Spinal cord (tissue), 10 donors: ENCODE results near the gene HES3. TPM values are rescaled to one million over a fixed set of nuclear protein-coding genes. Genes with fewer than 3 reads are reported as not detected.

ENCODE experiments used
- DNase-seq, 6 donors: peaks; one replicate each; pipeline versions ENCODE4 v3.0.0 to v3.0.0-alpha.2; 2013 to 2015; ENCODE audit warnings: low spot score in 6 of 6, low read depth in 4 of 6
- H3K27ac ChIP-seq: one replicate; pipeline ENCODE4 v1.5.1; 2013; ENCODE audit warnings: low read depth, low read length, control low read depth
- H3K27me3 ChIP-seq: one replicate; pipeline ENCODE4 v1.6.1; 2013; ENCODE audit warnings: low read length; ENCODE audit not compliant: control insufficient read depth, insufficient read depth
- H3K36me3 ChIP-seq: one replicate; pipeline ENCODE4 v1.6.1; 2013; ENCODE audit warnings: low read length; ENCODE audit not compliant: control insufficient read depth, insufficient read depth
- H3K4me1 ChIP-seq: one replicate; pipeline ENCODE4 v1.6.1; 2013; ENCODE audit warnings: low read length; ENCODE audit not compliant: control insufficient read depth, insufficient read depth
- H3K4me3 ChIP-seq: one replicate; pipeline ENCODE4 v1.5.1; 2013; ENCODE audit warnings: low read depth, low read length, control low read depth
- H3K9me3 ChIP-seq: one replicate; pipeline ENCODE4 v1.6.1; 2013; ENCODE audit warnings: low read length; ENCODE audit not compliant: control insufficient read depth, insufficient read depth
- WGBS: methylation state at CpG from one replicate; pipeline ENCODE4 v1.1.5; 2013; ENCODE audit warnings: missing lambda C conversion rate; ENCODE audit not compliant: insufficient coverage; 5-methylcytosine and 5-hydroxymethylcytosine counted together
- polyA plus RNA-seq, 2 donors: library from polyadenylated mRNA; unstranded; fragments of 120-200 nt; gene quantifications; one replicate each; pipeline ENCODE4 v1.2.1, GENCODE V29; 2013; ENCODE audit not compliant: insufficient read length in 2 of 2
- total RNA-seq, 2 donors: library from RNA; depleted of rRNA in 1 of 2; stranded (reverse); fragments of 120-200 nt in 1 of 2; fragments of >200 nt in 1 of 2; gene quantifications; one replicate each; pipeline versions ENCODE4 v1.2.3 to v1.2.4, GENCODE V29; 2013 to 2014
- donor health status: healthy.

The HES3 gene
- total and polyA plus RNA-seq, 4 donors: 1.8 to 3.2 TPM; not detected in 2

DNA sequence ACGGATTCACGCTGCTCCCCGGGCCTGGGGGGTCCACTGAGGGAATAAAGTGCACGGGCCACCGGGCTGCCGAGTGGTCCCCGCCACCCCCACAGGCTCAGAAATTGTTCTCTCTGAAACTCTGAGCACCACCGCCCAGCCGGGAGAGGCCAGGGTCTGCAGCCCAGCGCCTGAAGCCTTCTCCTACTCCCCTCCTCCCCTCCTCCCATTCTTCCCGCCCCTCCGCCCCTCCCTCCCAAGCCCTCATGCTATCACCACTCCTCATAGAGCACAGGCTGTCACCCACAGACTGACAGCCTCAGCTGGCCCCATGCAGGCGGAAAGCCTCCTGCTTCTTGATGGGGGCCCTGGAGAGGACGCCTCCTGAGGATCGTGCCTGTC, 17.6 kb downstream of the HES3 start:
- peaks cover 38% of the 10 kb centered on the region for H3K36me3 ChIP-seq
- no peaks in the 10 kb centered on the region for H3K27me3 ChIP-seq
- peak overlapping the region; percentile 38 for H3K4me3 ChIP-seq
- H3K9me3 ChIP-seq: no peaks in the 10 kb centered on the region
- 23% methylated on average over 13 of the region's 15 CpGs for WGBS
- peaks cover 80% of the 10 kb centered on the region for H3K4me1 ChIP-seq
- H3K27ac ChIP-seq: peak overlapping the region; percentile 64
- peak in 2 of 6 donors; percentile 72 to 78 for DNase-seq

DNA sequence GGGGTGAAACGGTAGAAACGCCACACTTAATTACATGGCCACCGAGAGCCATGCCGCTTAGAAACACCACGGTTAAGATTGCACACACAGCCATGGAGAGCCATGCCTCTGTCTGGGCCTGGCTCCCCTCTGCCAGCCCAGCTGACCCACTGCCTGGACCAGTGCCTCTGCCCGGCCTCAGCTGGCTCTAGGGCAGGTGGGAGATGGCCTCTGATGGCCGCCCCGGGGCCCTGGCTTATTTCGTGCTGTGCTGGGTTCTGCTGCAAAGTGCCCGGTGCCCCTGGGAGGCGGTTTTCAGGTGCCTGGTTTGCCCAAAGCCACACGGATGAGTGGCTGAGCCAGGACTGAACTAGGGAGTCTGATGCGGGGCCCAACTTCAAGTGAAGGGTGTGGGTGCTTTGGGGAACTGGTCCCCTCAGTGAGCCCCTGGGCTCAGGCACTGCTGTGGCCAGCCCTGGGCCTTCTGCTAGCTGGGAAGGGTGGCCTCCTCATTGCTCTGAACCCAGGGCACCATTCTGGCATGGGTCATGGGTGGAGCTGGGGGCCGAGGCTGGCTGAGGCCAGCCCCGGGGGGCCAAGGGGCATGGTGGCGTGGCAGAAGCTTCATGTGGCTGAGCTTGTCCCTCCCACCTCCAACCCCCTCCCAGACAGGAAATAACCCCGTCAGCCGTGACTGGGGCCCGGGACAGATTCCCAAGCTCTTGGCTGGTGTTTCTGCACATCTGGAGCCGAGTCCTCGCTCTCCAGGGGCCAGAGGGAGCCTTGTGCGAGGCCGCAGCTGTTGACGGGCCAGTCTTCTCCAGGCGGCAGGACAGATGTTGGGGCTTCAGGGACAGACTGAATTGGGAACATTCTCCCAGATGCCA, 18.8 kb downstream of the HES3 start:
- H3K27me3 ChIP-seq: no peaks in the 10 kb centered on the region

DNA sequence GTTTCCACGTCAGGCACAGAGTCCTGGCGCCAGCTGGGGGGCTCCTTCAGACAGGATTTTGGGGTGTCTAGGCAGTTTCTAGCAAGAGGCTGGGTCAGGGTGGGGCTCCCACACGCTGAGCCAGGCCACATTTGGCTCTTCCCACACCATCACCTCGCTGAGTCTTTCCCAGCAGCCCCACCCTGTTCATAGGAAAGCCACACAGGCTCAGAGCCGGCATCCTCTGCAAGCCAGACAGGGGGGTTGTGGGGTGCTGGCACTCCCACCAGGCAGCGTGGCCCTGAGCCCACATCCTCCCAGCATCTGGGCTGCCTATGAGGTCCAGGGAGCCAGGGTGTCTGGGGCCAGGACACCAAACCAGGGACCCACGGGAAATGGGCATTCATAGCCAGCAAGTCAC, 19.7 kb downstream of the HES3 start:
- no peak for DNase-seq
- H3K9me3 ChIP-seq: no peaks in the 10 kb centered on the region
- peaks cover 78% of the 10 kb centered on the region for H3K4me1 ChIP-seq
- no peak overlapping the region for H3K27ac ChIP-seq
- peaks cover 47% of the 10 kb centered on the region for H3K36me3 ChIP-seq
- 56% methylated on average over 2 of the region's 7 CpGs for WGBS
- no peak overlapping the region for H3K4me3 ChIP-seq
- H3K27me3 ChIP-seq: no peaks in the 10 kb centered on the region

More for the DNA sequence above, 18.8 kb downstream of the HES3 start:
- H3K9me3 ChIP-seq: no peaks in the 10 kb centered on the region
- peaks cover 43% of the 10 kb centered on the region for H3K36me3 ChIP-seq
- peak in 1 of 6 donors; percentile 35 for DNase-seq
- no peak overlapping the region for H3K27ac ChIP-seq
- H3K4me3 ChIP-seq: no peak overlapping the region
- peaks cover 78% of the 10 kb centered on the region for H3K4me1 ChIP-seq
- 62% methylated on average over 23 of the region's 25 CpGs for WGBS

DNA sequence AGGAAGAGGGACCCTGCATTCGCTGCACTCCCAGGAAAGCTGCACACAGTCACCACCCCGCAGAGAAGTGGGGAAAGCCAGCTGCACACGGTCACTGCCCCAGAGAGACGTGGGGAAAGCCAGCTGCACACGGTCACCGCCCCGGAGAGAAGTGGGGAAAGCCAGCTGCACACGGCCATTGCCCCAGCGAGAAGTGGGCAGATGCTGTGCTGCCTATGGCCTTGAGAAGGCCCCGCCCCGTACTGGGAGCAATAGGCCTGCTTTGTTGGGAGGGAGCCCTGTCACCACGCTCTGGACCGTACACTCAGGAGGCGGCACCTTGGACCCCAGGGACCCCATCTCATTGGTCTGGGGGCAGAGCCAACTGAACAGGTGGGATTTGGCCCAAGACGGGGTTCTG, 21.2 kb downstream of the HES3 start:
- no peak overlapping the region for H3K27ac ChIP-seq
- H3K9me3 ChIP-seq: no peaks in the 10 kb centered on the region
- peaks cover 84% of the 10 kb centered on the region for H3K4me1 ChIP-seq
- H3K27me3 ChIP-seq: no peaks in the 10 kb centered on the region
- WGBS: 72% methylated on average over 15 of the region's 15 CpGs
- no peak for DNase-seq
- peaks cover 56% of the 10 kb centered on the region for H3K36me3 ChIP-seq
- no peak overlapping the region for H3K4me3 ChIP-seq

DNA sequence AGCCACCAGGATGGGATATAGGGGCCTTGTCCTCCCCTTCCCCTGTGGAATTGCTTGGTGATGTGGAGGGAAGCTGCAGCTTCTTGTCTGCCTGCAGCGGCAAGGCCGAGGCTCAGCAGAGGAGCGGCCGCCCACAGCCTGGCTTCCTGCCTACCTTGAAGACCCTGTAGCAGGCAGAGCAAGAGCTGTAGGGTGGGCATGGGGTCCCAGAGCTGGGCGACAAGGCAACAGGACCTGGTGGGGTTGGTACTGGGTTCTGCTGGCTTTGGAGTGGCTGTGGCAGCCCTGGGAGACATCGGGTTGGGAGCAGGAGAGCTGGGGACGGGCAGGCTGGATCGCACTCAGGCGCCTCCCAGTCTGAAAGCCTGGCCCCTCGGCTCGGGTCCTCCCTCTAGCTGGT, 22.7 kb downstream of the HES3 start:
- 83% methylated on average over 11 of the region's 11 CpGs for WGBS
- DNase-seq: no peak
- Histone ChIP-seq H3K36me3 (peaks cover 67% of the 10 kb centered on the region), H3K27ac (no peak overlapping the region), H3K9me3 (no peaks in the 10 kb centered on the region), H3K4me3 (no peak overlapping the region), H3K27me3 (no peaks in the 10 kb centered on the region), H3K4me1 (peaks cover 90% of the 10 kb centered on the region)

DNA sequence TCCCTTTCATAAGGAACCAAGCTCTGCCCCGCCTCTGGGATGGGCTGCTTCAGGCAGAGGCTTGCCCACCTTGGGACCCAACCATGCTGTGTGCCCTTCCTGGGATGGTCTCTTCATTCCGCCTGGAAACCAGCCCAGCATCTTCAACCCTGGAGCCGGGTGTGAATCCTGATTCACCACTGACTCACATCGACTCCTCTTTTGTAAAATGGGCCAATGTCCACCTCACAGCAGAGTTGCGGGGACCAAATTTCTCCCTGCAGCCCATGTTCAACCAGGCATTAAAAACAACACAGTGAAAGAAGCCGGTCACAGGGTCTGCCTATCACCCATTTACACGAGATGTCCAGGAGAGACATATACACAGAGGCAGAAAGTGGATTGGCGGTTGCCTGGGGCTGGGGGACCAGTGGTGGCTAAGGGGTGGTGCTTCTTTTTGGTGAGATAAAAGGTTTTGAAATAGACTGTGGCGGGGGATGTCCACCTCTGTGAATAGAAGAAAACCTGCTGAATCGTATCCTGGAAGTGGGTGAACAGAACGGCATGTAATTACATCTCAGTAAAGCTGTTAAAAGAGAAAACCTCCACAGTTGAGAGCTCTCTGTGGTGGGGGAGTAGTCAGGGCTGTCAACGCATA, 23.8 kb downstream of the HES3 start:
- H3K9me3 ChIP-seq: no peaks in the 10 kb centered on the region
- peaks cover 72% of the 10 kb centered on the region for H3K36me3 ChIP-seq
- peaks cover 90% of the 10 kb centered on the region for H3K4me1 ChIP-seq
- no peak overlapping the region for H3K4me3 ChIP-seq
- DNase-seq: peak in 1 of 6 donors; percentile 51
- no peaks in the 10 kb centered on the region for H3K27me3 ChIP-seq
- 83% methylated on average over 5 of the region's 12 CpGs for WGBS
- H3K27ac ChIP-seq: no peak overlapping the region

DNA sequence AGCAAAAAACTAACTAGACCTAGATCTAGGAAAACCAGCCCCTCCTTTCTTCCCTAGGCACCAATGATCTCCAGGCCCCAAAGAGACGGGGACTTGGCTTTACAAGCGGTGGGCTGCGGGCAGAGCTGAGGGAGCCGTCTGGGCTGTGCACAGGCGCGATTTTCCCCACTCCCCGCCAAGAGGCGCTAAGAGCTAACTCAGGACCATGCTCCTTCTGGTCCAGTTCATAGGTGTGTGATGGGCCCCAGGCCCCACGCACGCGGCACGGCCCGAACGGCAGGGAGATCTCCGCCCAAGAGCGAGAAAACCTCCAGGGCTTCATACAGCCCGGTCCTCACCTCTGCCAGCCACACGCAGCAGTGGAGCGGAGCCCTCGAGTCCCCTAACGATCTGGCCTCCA, 24.4 kb downstream of the HES3 start:
- WGBS: 72% methylated on average over 21 of the region's 21 CpGs
- Histone ChIP-seq H3K4me3 (no peak overlapping the region), H3K4me1 (peaks cover 90% of the 10 kb centered on the region), H3K27me3 (no peaks in the 10 kb centered on the region), H3K27ac (no peak overlapping the region), H3K36me3 (peaks cover 67% of the 10 kb centered on the region), H3K9me3 (no peaks in the 10 kb centered on the region)
- peak in 1 of 6 donors; percentile 47 for DNase-seq

DNA sequence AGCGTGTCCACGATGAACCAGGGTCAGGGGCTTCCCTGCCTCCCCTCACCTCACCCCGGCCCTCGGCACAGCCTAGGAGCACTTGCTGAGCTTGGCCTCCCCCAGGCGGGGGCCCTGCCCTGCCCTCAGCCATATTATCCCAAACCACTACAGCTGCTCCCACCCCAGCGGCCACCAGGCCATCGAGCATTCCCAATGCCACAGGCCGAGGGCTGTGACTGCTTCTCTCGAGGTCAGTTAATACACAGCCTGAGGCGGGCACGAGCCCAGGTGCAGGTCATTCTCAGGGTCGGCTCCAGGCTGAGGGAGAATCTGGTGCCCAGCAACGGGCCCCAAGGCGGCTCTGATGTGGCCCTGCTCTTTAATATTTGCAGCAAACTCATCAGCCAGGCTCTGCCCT, 25.3 kb downstream of the HES3 start:
- Histone ChIP-seq H3K4me1 (peaks cover 90% of the 10 kb centered on the region), H3K9me3 (no peaks in the 10 kb centered on the region), H3K27me3 (no peaks in the 10 kb centered on the region), H3K4me3 (no peak overlapping the region), H3K36me3 (peaks cover 67% of the 10 kb centered on the region), H3K27ac (no peak overlapping the region)
- WGBS: 77% methylated on average over 14 of the region's 14 CpGs
- no peak for DNase-seq

DNA sequence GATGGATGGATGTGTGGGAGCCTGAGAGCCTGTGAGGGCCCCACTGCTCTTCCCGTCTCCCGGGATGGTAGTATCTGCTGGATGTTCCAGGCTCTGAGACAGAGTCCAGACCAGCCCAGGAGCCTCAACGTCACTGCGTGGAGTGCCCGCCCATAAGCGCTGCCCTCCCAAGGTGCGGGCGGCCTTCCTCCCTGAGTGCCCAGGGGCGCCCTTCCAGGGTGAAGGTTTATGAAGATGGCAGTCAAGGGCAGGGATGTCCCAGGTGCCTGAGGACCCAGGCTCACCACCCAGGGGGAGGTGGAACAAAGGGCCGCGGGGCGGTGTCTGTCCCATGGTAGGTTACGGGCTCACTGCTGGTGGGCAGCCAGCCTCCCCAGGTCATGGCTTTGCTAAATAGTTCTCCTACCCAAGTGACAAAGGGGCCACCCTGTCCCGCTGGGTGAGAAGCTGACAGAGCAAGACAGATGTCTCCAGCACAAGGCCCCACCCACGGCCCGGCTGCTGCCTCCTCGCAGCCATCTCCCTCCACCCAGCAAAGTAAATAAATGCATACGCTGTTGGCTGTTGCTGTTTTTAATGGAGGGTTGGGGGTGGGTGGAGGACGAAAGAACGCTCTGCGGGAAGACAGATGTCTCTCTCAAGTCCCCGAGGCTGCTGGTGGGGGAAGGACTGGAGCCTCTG, 25.9 kb downstream of the HES3 start:
- H3K4me1 ChIP-seq: peaks cover 88% of the 10 kb centered on the region
- DNase-seq: peak in 2 of 6 donors; percentile 54 to 57
- no peaks in the 10 kb centered on the region for H3K9me3 ChIP-seq
- 54% methylated on average over 18 of the region's 22 CpGs for WGBS
- H3K4me3 ChIP-seq: no peak overlapping the region
- H3K27ac ChIP-seq: peak overlapping the region; percentile 78
- H3K27me3 ChIP-seq: no peaks in the 10 kb centered on the region
- H3K36me3 ChIP-seq: peaks cover 68% of the 10 kb centered on the region
